A549 (cell line): ENCODE results near the gene DNMT1. TPM values are rescaled to one million over a fixed set of nuclear protein-coding genes. Genes with fewer than 3 reads are reported as not detected.

Experiments
- ATAC-seq, 2 experiments: fragments of 200-7000 bp in 1 of 2; fragments of >200 bp in 1 of 2; cut with Nextera tagmentation in 1 of 2; cut with Tn5 transposase in 1 of 2; 3 replicates each; pipeline versions ENCODE4 v1.8.0 to v1.9.1; 2018 to 2020; ENCODE audit warnings: mild to moderate bottlenecking in 1 of 2, moderate library complexity in 1 of 2
- CTCF ChIA-PET: fragments of 300-600 bp; sonication (Branson Sonifier 250); formaldehyde crosslinking; extraction: SDS; loops from one replicate; lab custom pipeline; 2021; ENCODE audit warnings: antibody characterized with exemption, inconsistent platforms; lab: Yijun Ruan, JAX
- POLR2A ChIA-PET: fragments of 350-600 bp; formaldehyde crosslinking; extraction: SDS; loops from one replicate; lab custom pipeline; 2021; ENCODE audit warnings: antibody characterized with exemption, inconsistent platforms; lab: Yijun Ruan, JAX
- DNase-seq, 2 experiments: peaks; one replicate each; pipeline versions ENCODE4 v3.0.0 to v3.0.0-alpha.2; 2011 to 2016; ENCODE audit warnings: low read depth in 1 of 2, low spot score in 1 of 2
- FAIRE-seq: peaks from 2 replicates; lab custom pipeline; 2011; peaks lifted over from hg19 to GRCh38; lab: Jason Lieb, UNC
- H3K27ac ChIP-seq, 2 experiments: fragments of >200 bp; sonication (Bioruptor Twin); formaldehyde crosslinking; 3 replicates each; pipeline ENCODE4 v1.5.1; 2016 to 2017
- H3K4me1 ChIP-seq: fragments of >200 bp; sonication (Bioruptor Twin); formaldehyde crosslinking; 3 replicates; pipeline ENCODE4 v1.6.1; 2016
- H3K4me2 ChIP-seq: fragments of >200 bp; sonication (Bioruptor Twin); formaldehyde crosslinking; 3 replicates; pipeline ENCODE4 v1.6.1; 2016
- H3K4me3 ChIP-seq: fragments of >200 bp; sonication (Bioruptor Twin); formaldehyde crosslinking; 3 replicates; pipeline ENCODE4 v1.5.1; 2016
- H3K9me3 ChIP-seq: fragments of >200 bp; sonication (Bioruptor Twin); formaldehyde crosslinking; 3 replicates; pipeline ENCODE4 v1.6.1; 2016
- CBX2 ChIP-seq: fragments of 200-600 bp; sonication (generic); IDR thresholded peaks from 2 replicates; pipeline ENCODE4 v1.6.1; 2016; ENCODE audit warnings: low read depth, mild to moderate bottlenecking, borderline replicate concordance
- CBX8 ChIP-seq: fragments of 200-600 bp; sonication (generic); IDR thresholded peaks from 2 replicates; pipeline ENCODE4 v1.6.1; 2016
- CEBPB ChIP-seq, 2 experiments: fragments of >200 bp in 1 of 2; sonication (Bioruptor Twin) in 1 of 2; formaldehyde crosslinking in 1 of 2; IDR thresholded peaks; 2 replicates each; pipeline ENCODE4 v1.6.1; 2012 to 2016
- CTCF ChIP-seq: fragments of >200 bp; sonication (Bioruptor Twin); formaldehyde crosslinking; IDR thresholded peaks from 3 replicates; pipeline ENCODE4 v1.5.1; 2016
- E2F6 ChIP-seq: IDR thresholded peaks from 2 replicates; pipeline ENCODE4 v1.6.1; 2012; ENCODE audit warnings: low read depth, borderline replicate concordance
- EHMT2 ChIP-seq: fragments of 200-600 bp; sonication (generic); IDR thresholded peaks from 2 replicates; pipeline ENCODE4 v1.6.1; 2016; ENCODE audit warnings: antibody characterized with exemption, low read depth, mild to moderate bottlenecking, moderate library complexity
- EP300 ChIP-seq, 2 experiments: fragments of >200 bp; sonication (Bioruptor Twin); formaldehyde crosslinking; IDR thresholded peaks; 2 replicates in 1 of 2; 3 replicates in 1 of 2; pipeline ENCODE4 v1.6.1; 2016 to 2017
- ESRRA ChIP-seq: fragments of 150-350 bp; IDR thresholded peaks from 2 replicates; pipeline ENCODE4 v1.6.1; 2014; ENCODE audit warnings: mild to moderate bottlenecking, low read length, borderline replicate concordance
- FOSL2 ChIP-seq, 2 experiments: fragments of 450-650 bp in 1 of 2; fragments of >200 bp in 1 of 2; sonication (Bioruptor Twin) in 1 of 2; formaldehyde crosslinking; IDR thresholded peaks; 2 replicates each; pipeline versions ENCODE4 v1.5.0 to v1.6.1; 2016 to 2020; ENCODE audit warnings: mild to moderate bottlenecking in 1 of 2, moderate library complexity in 1 of 2
- FOXS1 ChIP-seq: fragments of 250-450 bp; sonication (Bioruptor Pico); IDR thresholded peaks from 2 replicates; pipeline ENCODE4 v1.5.0; 2020; ENCODE audit warnings: mild to moderate bottlenecking, moderate library complexity
- HOXA7 ChIP-seq: fragments of 250-450 bp; sonication (Bioruptor Pico); IDR thresholded peaks from 2 replicates; pipeline ENCODE4 v1.5.0; 2020; ENCODE audit warnings: mild to moderate bottlenecking, moderate library complexity
- HOXB13 ChIP-seq: fragments of 250-450 bp; sonication (Bioruptor Pico); IDR thresholded peaks from 2 replicates; pipeline ENCODE4 v1.5.0; 2020; ENCODE audit warnings: low read depth, mild to moderate bottlenecking, moderate library complexity
- HOXB5 ChIP-seq: fragments of 250-450 bp; sonication (Bioruptor Pico); IDR thresholded peaks from 2 replicates; pipeline ENCODE4 v1.5.0; 2020; ENCODE audit warnings: mild to moderate bottlenecking, moderate library complexity
- MAFK ChIP-seq: fragments of 450-650 bp; IDR thresholded peaks from 2 replicates; pipeline ENCODE4 v1.6.1; 2014; ENCODE audit not compliant: partially characterized antibody
- MYC ChIP-seq: IDR thresholded peaks from 2 replicates; pipeline ENCODE4 v1.6.1; 2012; ENCODE audit warnings: mild to moderate bottlenecking, inconsistent platforms, low read length, improper control_type of control experiment, borderline replicate concordance
- NFE2L2 ChIP-seq: fragments of 150-350 bp; conservative IDR thresholded peaks from 2 replicates; pipeline ENCODE4 v1.6.1; 2014; ENCODE audit warnings: low read length
- NPAS2 ChIP-seq: fragments of 250-450 bp; sonication (Bioruptor Pico); IDR thresholded peaks from 2 replicates; pipeline ENCODE4 v1.8.0; 2022; ENCODE audit warnings: mild to moderate bottlenecking, moderate library complexity, borderline replicate concordance
- PBX3 ChIP-seq: IDR thresholded peaks from 2 replicates; pipeline ENCODE4 v1.6.1; 2012
- PHF8 ChIP-seq: fragments of 200-600 bp; sonication (generic); IDR thresholded peaks from 2 replicates; pipeline ENCODE4 v1.6.1; 2016; ENCODE audit warnings: low read depth, mild to moderate bottlenecking, antibody characterized with exemption, moderate library complexity, borderline replicate concordance
- POLR2A ChIP-seq: IDR thresholded peaks from 2 replicates; pipeline ENCODE4 v1.6.1; 2012; ENCODE audit warnings: mild to moderate bottlenecking, low read length
- RARB ChIP-seq: fragments of 250-450 bp; sonication (Bioruptor Pico); IDR thresholded peaks from 2 replicates; pipeline ENCODE4 v1.8.0; 2021; ENCODE audit warnings: mild to moderate bottlenecking, moderate library complexity
- SMC3 ChIP-seq: fragments of >200 bp; sonication (Bioruptor Twin); formaldehyde crosslinking; IDR thresholded peaks from 3 replicates; pipeline ENCODE4 v1.6.1; 2018; ENCODE audit warnings: inconsistent platforms
- SREBF2 ChIP-seq: fragments of 450-650 bp; IDR thresholded peaks from 2 replicates; pipeline ENCODE4 v1.6.1; 2014; ENCODE audit warnings: mild to moderate bottlenecking, moderate library complexity
- TFCP2L1 ChIP-seq: fragments of 250-450 bp; sonication (Bioruptor Pico); IDR thresholded peaks from 2 replicates; pipeline ENCODE4 v1.5.0; 2021; ENCODE audit warnings: mild to moderate bottlenecking
- USF2 ChIP-seq: fragments of 450-650 bp; IDR thresholded peaks from 2 replicates; pipeline ENCODE4 v1.6.1; 2014; ENCODE audit warnings: antibody characterized with exemption
- ZC3H11A ChIP-seq: fragments of 450-650 bp; IDR thresholded peaks from 2 replicates; pipeline ENCODE4 v1.6.1; 2014; ENCODE audit warnings: antibody characterized with exemption, mild to moderate bottlenecking
- ZFP36 ChIP-seq: fragments of 450-650 bp; IDR thresholded peaks from 2 replicates; pipeline ENCODE4 v1.6.1; 2014; ENCODE audit warnings: borderline replicate concordance; ENCODE audit not compliant: partially characterized antibody
- ZNF302 ChIP-seq: fragments of 250-450 bp; sonication (Bioruptor Pico); IDR thresholded peaks from 2 replicates; pipeline ENCODE4 v1.9.0; 2021; ENCODE audit warnings: inconsistent platforms, mild to moderate bottlenecking, moderate library complexity
- ZSCAN20 ChIP-seq: fragments of 250-450 bp; sonication (Bioruptor Pico); IDR thresholded peaks from 2 replicates; pipeline ENCODE4 v1.8.0; 2022; ENCODE audit warnings: mild to moderate bottlenecking, moderate library complexity
- WGBS: methylation state at CpG from one replicate; pipeline ENCODE4 v1.1.6; 2017; ENCODE audit errors: missing lambda C conversion rate; 5-methylcytosine and 5-hydroxymethylcytosine counted together
- polyA plus RNA-seq, 4 experiments: library from polyadenylated mRNA; depleted of rRNA in 3 of 4; stranded (reverse); fragments of >200 nt; fragmentation: RNase III in 1 of 4; extraction: RNeasy Plus Mini Kit Qiagen cat#74134 plus additional on column Dnase treatment in 1 of 4; gene quantifications; 2 replicates in 3 of 4; 3 replicates in 1 of 4; pipeline ENCODE4 v1.2.3, GENCODE V29; 2011 to 2017

Gene DNMT1
- polyA plus RNA-seq, 2 of the 4 experiments (the other 2 are of a cell fraction), result 85.2 to 86.2 TPM

GRCh38 chr19:10152100-10152499, 42.7 kb downstream of the DNMT1 start:
- Histone ChIP-seq H3K4me1 (no peaks in the 10 kb centered on the region), H3K4me3 (no peak overlapping the region), H3K9me3 (no peaks in the 10 kb centered on the region), H3K27ac (no peak overlapping the region), H3K4me2 (no peak overlapping the region)
- FAIRE-seq (no peak), ATAC-seq (no peak), DNase-seq (no peak)
- WGBS, result 93% methylated on average over 2 of the region's 3 CpGs
- ChIA-PET CTCF (interaction anchor here (0.6 to 1.3 kb wide), 2 partner anchors 32 to 222 kb away, joined by 3 read pairs; no protein-coding TSS in a partner anchor), POLR2A (no interaction called here)
- TF ChIP-seq TFCP2L1 (CRISPR knock-in tag), result no peak
- no peak for TF ChIP-seq CBX2
- no peak for TF ChIP-seq E2F6
- no peak for TF ChIP-seq NPAS2 (CRISPR knock-in tag)
- TF ChIP-seq HOXB13 (CRISPR knock-in tag), result no peak
- no peak for TF ChIP-seq MAFK
- TF ChIP-seq SMC3, result no peak
- TF ChIP-seq CBX8, result no peak
- TF ChIP-seq ZFP36, result no peak

- no peak for ATAC-seq
- POLR2A ChIA-PET, result no interaction called here
- no peak overlapping the region for H3K4me3 ChIP-seq
- no peaks in the 10 kb centered on the region for H3K4me1 ChIP-seq
- H3K9me3 ChIP-seq, result no peaks in the 10 kb centered on the region
- no peak overlapping the region for H3K27ac ChIP-seq
- CTCF ChIA-PET, result interaction anchor here (1.3 kb wide), 1 partner anchor 221 kb away, joined by 3 read pairs; no protein-coding TSS in a partner anchor
- FAIRE-seq, result no peak
- no peak overlapping the region for H3K4me2 ChIP-seq
- TF ChIP-seq HOXA7 (CRISPR knock-in tag) (no peak), NPAS2 (CRISPR knock-in tag) (no peak), MYC (no peak), NFE2L2 (no peak), PBX3 (no peak), ESRRA (no peak), ZSCAN20 (CRISPR knock-in tag) (no peak), EP300 (IDR thresholded peaks at IDR 0.05) (no peak), ZFP36 (no peak), RARB (no peak)
- DNase-seq, result no peak
- WGBS, result 91% methylated on average over 4 of the region's 5 CpGs
These were observed 43.2 kb downstream of the DNMT1 start for GRCh38 chr19:10151521-10151920.

GRCh38 chr19:10149427-10149826, 45.3 kb downstream of the DNMT1 start:
- no peak overlapping the region for H3K4me2 ChIP-seq
- H3K9me3 ChIP-seq, result no peaks in the 10 kb centered on the region
- H3K27ac ChIP-seq, result no peak overlapping the region
- no peak for FAIRE-seq
- ChIA-PET POLR2A (no interaction called here), CTCF (interaction anchor here (1.1 kb wide), 1 partner anchor 31 kb away, joined by 3 read pairs; no protein-coding TSS in a partner anchor)
- TF ChIP-seq POLR2A (no peak), CBX8 (no peak), ZC3H11A (no peak), PBX3 (no peak), EHMT2 (no peak), FOXS1 (CRISPR knock-in tag) (no peak), ZNF302 (CRISPR knock-in tag) (no peak), HOXB5 (CRISPR knock-in tag) (no peak), USF2 (no peak), PHF8 (no peak), SREBF2 (no peak), SMC3 (no peak), CTCF (no peak), CEBPB (IDR thresholded peaks at IDR 0.05) (no peak), HOXA7 (CRISPR knock-in tag) (no peak), NPAS2 (CRISPR knock-in tag) (no peak), FOSL2 (IDR thresholded peaks at IDR 0.05) (no peak), FOSL2 (CRISPR knock-in tag; IDR thresholded peaks at IDR 0.05) (no peak)
- WGBS, result 97% methylated on average over 12 of the region's 12 CpGs
- ATAC-seq, result no peak
- DNase-seq, result no peak
- no peak overlapping the region for H3K4me3 ChIP-seq
- H3K4me1 ChIP-seq, result no peaks in the 10 kb centered on the region
